Measurements from ENCODE around the gene ZPBP2. TPM values are rescaled to one million over a fixed set of nuclear protein-coding genes. Genes with fewer than 3 reads are reported as not detected.

The ZPBP2 gene, protein sequence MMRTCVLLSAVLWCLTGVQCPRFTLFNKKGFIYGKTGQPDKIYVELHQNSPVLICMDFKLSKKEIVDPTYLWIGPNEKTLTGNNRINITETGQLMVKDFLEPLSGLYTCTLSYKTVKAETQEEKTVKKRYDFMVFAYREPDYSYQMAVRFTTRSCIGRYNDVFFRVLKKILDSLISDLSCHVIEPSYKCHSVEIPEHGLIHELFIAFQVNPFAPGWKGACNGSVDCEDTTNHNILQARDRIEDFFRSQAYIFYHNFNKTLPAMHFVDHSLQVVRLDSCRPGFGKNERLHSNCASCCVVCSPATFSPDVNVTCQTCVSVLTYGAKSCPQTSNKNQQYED
- not detected for total RNA-seq

GRCh38 chr17:39867880-39868553, at the start of gene ZPBP2:
Gene ZPBP2 (plus strand): TSS chr17:39868202. CDS start chr17:39868355, 153 bp downstream.
- Mint-ChIP-seq H3K27ac (peak within 1 kb of the TSS; percentile 63), H3K27me3 (peaks cover 3% of the 10 kb centered on the region), H3K36me3 (ENCODE audit: low read depth) (peaks cover 4% of the 10 kb centered on the region), H3K9me3 (peaks cover 8% of the 10 kb centered on the region), H3K4me3 (peak within 1 kb of the TSS; percentile 30), H3K4me1 (peaks cover 50% of the 10 kb centered on the region)
- peak; percentile 31 for DNase-seq
- POLR2A ChIA-PET = no interaction called here
- CTCF ChIA-PET = interaction anchor here (1.0 kb wide), 1 partner anchor 247 kb away, joined by 3 read pairs; no protein-coding TSS in a partner anchor

GRCh38 chr17:39818358-39819000, 49.5 kb upstream of the ZPBP2 start:
- Mint-ChIP-seq H3K27me3 (no peaks in the 10 kb centered on the region), H3K27ac (peak overlapping the region; percentile 90), H3K4me3 (peak overlapping the region; percentile 41), H3K9me3 (peaks cover 22% of the 10 kb centered on the region), H3K4me1 (peaks cover 71% of the 10 kb centered on the region), H3K36me3 (ENCODE audit: low read depth) (peaks cover 67% of the 10 kb centered on the region)
- POLR2A ChIA-PET = interaction anchor here (1.2 kb wide), 1 partner anchor 25 kb away, joined by 4 read pairs; no protein-coding TSS in a partner anchor
- CTCF ChIA-PET = interaction anchor here (1.1 to 1.9 kb wide), 7 partner anchors 11 to 271 kb away, joined by 3 to 7 read pairs (median 6); no protein-coding TSS in a partner anchor
- no peak for DNase-seq

DNA sequence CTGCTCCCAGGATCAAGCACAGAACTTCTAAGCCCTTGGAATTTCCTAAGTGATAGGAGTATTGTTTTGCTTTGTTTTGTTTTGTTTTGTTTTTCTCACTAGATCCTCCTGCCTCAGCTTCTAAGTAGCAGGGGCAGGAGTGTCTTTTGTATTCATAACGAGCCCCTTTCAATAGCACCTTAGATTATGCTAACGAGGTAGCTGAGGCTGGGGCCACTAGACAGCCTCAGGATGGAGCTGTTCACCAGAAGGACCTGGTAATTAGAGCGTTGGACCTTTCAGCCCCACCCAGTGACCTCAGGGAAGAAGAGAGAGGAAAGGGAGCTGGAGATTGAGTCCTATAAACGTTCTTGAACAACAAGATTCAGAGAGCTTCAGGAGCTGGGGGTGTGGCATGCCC, 47.5 kb upstream of the ZPBP2 start:
- H3K9me3 Mint-ChIP-seq = peaks cover 35% of the 10 kb centered on the region
- DNase-seq = no peak
- peak overlapping the region; percentile 90 for H3K27ac Mint-ChIP-seq
- no peak overlapping the region for H3K4me3 Mint-ChIP-seq
- H3K4me1 Mint-ChIP-seq = peaks cover 50% of the 10 kb centered on the region
- POLR2A ChIA-PET = no interaction called here
- H3K27me3 Mint-ChIP-seq = no peaks in the 10 kb centered on the region
- CTCF ChIA-PET = interaction anchor here (0.5 to 1.9 kb wide), 9 partner anchors 10 to 235 kb away, joined by 3 to 6 read pairs (median 4); partner anchors contain the start of gene MIEN1
- H3K36me3 Mint-ChIP-seq (ENCODE audit: low read depth) = peaks cover 72% of the 10 kb centered on the region

DNA sequence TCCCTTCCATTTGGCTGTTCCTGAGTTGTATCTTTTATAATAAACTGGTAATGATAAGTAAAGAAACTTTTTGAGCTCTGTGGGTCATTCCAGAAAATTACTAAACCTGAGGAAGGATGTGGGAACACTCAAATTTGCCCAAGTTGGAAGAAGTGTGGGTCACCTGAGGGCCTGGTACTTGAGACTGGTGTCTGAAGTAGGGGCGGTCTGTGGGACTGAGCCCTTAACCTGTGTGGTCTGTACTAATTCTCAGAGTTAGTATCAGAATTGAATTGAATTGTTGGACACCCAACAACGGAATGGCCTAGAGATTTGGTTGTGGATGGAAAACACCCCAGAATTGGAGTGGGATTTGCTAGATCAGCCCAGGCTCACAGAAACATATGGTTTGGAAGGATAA, 47.0 kb upstream of the ZPBP2 start:
- peaks cover 39% of the 10 kb centered on the region for H3K9me3 Mint-ChIP-seq
- peaks cover 72% of the 10 kb centered on the region for H3K36me3 Mint-ChIP-seq (ENCODE audit: low read depth)
- H3K27me3 Mint-ChIP-seq = no peaks in the 10 kb centered on the region
- peaks cover 49% of the 10 kb centered on the region for H3K4me1 Mint-ChIP-seq
- POLR2A ChIA-PET = interaction anchor here (0.8 kb wide), 1 partner anchor 130 kb away, joined by 4 read pairs; no protein-coding TSS in a partner anchor
- DNase-seq = no peak
- CTCF ChIA-PET = interaction anchor here (0.9 to 1.9 kb wide), 7 partner anchors 10 to 91 kb away, joined by 3 to 6 read pairs (median 4); partner anchors contain the start of gene MIEN1
- peak overlapping the region; percentile 70 for H3K27ac Mint-ChIP-seq
- no peak overlapping the region for H3K4me3 Mint-ChIP-seq

- CTCF ChIA-PET = interaction anchor here (0.8 to 1.9 kb wide), 2 partner anchors 10 to 30 kb away, joined by 3 to 4 read pairs; no protein-coding TSS in a partner anchor
- DNase-seq = no peak
- Mint-ChIP-seq H3K4me1 (peaks cover 52% of the 10 kb centered on the region), H3K36me3 (ENCODE audit: low read depth) (peaks cover 77% of the 10 kb centered on the region), H3K27me3 (no peaks in the 10 kb centered on the region), H3K9me3 (peaks cover 43% of the 10 kb centered on the region), H3K4me3 (no peak overlapping the region), H3K27ac (no peak overlapping the region)
- POLR2A ChIA-PET = interaction anchor here (0.6 kb wide), 1 partner anchor 69 kb away, joined by 6 read pairs; no protein-coding TSS in a partner anchor
These were observed 46.0 kb upstream of the ZPBP2 start for GRCh38 chr17:39822051-39822451.

- H3K4me3 Mint-ChIP-seq = no peak overlapping the region
- peaks cover 85% of the 10 kb centered on the region for H3K36me3 Mint-ChIP-seq (ENCODE audit: low read depth)
- DNase-seq = peak; percentile 20
- H3K9me3 Mint-ChIP-seq = peaks cover 43% of the 10 kb centered on the region
- H3K27ac Mint-ChIP-seq = no peak overlapping the region
- H3K27me3 Mint-ChIP-seq = no peaks in the 10 kb centered on the region
- POLR2A ChIA-PET = interaction anchor here (0.6 kb wide), 1 partner anchor 26 kb away, joined by 5 read pairs; no protein-coding TSS in a partner anchor
- peaks cover 42% of the 10 kb centered on the region for H3K4me1 Mint-ChIP-seq
- CTCF ChIA-PET = interaction anchor here (1.6 kb wide), 1 partner anchor 37 kb away, joined by 3 read pairs; no protein-coding TSS in a partner anchor
These were observed 44.5 kb upstream of the ZPBP2 start for GRCh38 chr17:39823407-39824054.

DNA sequence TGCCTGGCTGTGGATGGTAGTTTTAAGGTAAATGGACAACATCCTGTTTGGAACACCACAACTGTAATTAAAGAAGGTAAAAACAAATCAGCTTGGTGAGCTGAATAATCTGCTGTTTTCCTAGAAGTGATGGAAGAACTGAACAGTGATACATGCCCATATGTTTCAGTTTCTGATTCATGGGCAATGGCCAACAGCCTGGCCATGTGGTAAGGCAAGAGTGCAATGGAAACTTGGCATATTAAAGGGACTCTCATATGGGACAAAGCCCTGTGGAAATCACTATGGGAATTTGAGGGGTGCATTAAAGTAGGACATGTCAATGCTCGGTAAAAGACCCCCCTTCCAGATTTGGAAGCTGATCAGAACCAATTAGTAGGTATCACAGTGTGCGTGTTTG, 41.7 kb upstream of the ZPBP2 start:
- no peak for DNase-seq
- no peaks in the 10 kb centered on the region for H3K27me3 Mint-ChIP-seq
- H3K27ac Mint-ChIP-seq = no peak overlapping the region
- peaks cover 40% of the 10 kb centered on the region for H3K9me3 Mint-ChIP-seq
- peaks cover 17% of the 10 kb centered on the region for H3K4me1 Mint-ChIP-seq
- no peak overlapping the region for H3K4me3 Mint-ChIP-seq
- CTCF ChIA-PET = interaction anchor here (0.9 to 1.7 kb wide), 4 partner anchors 14 to 205 kb away, joined by 3 to 5 read pairs (median 4); partner anchors contain the start of gene PGAP3
- H3K36me3 Mint-ChIP-seq (ENCODE audit: low read depth) = peaks cover 80% of the 10 kb centered on the region
- POLR2A ChIA-PET = no interaction called here

DNA sequence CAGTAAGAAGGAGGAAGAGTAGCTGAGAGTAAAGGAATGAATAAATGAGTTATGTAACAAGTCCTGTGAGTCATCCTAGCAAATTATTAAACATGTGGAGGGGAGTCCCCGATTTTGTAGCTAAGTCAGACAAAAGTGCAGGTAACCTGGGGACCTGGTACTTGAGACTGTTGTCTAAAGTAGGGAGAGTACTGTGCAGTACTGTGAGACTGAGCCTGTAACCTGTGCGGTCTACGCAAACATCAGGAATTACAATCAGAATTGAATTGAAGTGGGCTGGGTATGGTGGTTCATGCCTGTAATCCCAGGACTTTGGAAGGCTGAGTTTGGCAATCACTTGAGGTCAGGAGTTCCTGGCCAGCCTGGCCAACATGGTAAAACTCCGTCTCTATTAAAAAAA, 39.6 kb upstream of the ZPBP2 start:
- ChIA-PET CTCF (interaction anchor here (1.2 kb wide), 2 partner anchors 9 to 98 kb away, joined by 3 to 4 read pairs; no protein-coding TSS in a partner anchor), POLR2A (no interaction called here)
- Mint-ChIP-seq H3K36me3 (ENCODE audit: low read depth) (peaks cover 64% of the 10 kb centered on the region), H3K4me1 (peaks cover 11% of the 10 kb centered on the region), H3K27me3 (no peaks in the 10 kb centered on the region), H3K27ac (no peak overlapping the region), H3K9me3 (peaks cover 24% of the 10 kb centered on the region), H3K4me3 (no peak overlapping the region)
- DNase-seq = no peak

- Mint-ChIP-seq H3K36me3 (ENCODE audit: low read depth) (peaks cover 49% of the 10 kb centered on the region), H3K4me3 (no peak overlapping the region), H3K27me3 (no peaks in the 10 kb centered on the region), H3K4me1 (peaks cover 9% of the 10 kb centered on the region), H3K27ac (no peak overlapping the region), H3K9me3 (peaks cover 12% of the 10 kb centered on the region)
- ChIA-PET POLR2A (no interaction called here), CTCF (interaction anchor here (0.6 to 1.6 kb wide), 3 partner anchors 11 to 78 kb away, joined by 3 read pairs; no protein-coding TSS in a partner anchor)
- DNase-seq = no peak
These were observed 36.4 kb upstream of the ZPBP2 start for GRCh38 chr17:39831588-39831987.

DNA sequence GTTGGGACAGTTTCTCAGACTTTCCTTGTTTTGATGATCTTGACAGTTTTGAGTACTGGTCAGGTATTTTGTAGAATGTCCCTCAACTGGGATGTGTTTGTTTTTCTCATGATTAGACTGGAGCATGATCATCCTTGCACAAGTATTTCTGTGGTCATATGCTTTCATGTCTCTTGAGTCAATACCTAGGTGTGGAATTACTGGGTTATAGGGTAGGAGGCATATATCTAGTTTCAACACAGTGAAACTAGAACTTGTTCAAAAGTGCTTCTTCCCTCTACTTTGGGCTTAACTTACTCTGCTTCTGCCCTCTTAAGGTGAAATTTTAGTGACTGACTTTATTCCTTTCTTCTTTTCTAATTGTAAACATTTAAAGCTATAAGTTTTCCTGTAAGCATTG, 34.0 kb upstream of the ZPBP2 start:
- no peak for DNase-seq
- Mint-ChIP-seq H3K9me3 (peaks cover 24% of the 10 kb centered on the region), H3K27me3 (no peaks in the 10 kb centered on the region), H3K27ac (no peak overlapping the region), H3K36me3 (ENCODE audit: low read depth) (peaks cover 41% of the 10 kb centered on the region), H3K4me3 (no peak overlapping the region), H3K4me1 (peaks cover 6% of the 10 kb centered on the region)
- CTCF ChIA-PET = interaction anchor here (0.5 to 1.7 kb wide), 5 partner anchors 13 to 212 kb away, joined by 3 to 6 read pairs (median 4); no protein-coding TSS in a partner anchor
- POLR2A ChIA-PET = no interaction called here

GRCh38 chr17:39835038-39835786, 32.8 kb upstream of the ZPBP2 start:
- Mint-ChIP-seq H3K4me1 (peaks cover 5% of the 10 kb centered on the region), H3K27ac (no peak overlapping the region), H3K36me3 (ENCODE audit: low read depth) (peaks cover 43% of the 10 kb centered on the region)

More at GRCh38 chr17:39835038-39835786, 32.8 kb upstream of the ZPBP2 start:
- no peak overlapping the region for H3K4me3 Mint-ChIP-seq
- CTCF ChIA-PET = interaction anchor here (0.9 to 1.7 kb wide), 8 partner anchors 9 to 214 kb away, joined by 3 to 6 read pairs (median 4); no protein-coding TSS in a partner anchor
- POLR2A ChIA-PET = no interaction called here
- no peak for DNase-seq
- H3K27me3 Mint-ChIP-seq = no peaks in the 10 kb centered on the region
- H3K9me3 Mint-ChIP-seq = peaks cover 31% of the 10 kb centered on the region

Measured in activated CD4-positive, alpha-beta T cell treated with anti-CD3 and anti-CD28 coated beads, Interleukin-2, amount 10 ng/mL, durations not matched to agents 7 days and 5 days (primary cell).